ENCODE measurements around the gene SPAG16.
A peak's percentile ranks its signal among the peaks of the same experiment; 100 is the strongest.

The SPAG16 gene

DNA sequence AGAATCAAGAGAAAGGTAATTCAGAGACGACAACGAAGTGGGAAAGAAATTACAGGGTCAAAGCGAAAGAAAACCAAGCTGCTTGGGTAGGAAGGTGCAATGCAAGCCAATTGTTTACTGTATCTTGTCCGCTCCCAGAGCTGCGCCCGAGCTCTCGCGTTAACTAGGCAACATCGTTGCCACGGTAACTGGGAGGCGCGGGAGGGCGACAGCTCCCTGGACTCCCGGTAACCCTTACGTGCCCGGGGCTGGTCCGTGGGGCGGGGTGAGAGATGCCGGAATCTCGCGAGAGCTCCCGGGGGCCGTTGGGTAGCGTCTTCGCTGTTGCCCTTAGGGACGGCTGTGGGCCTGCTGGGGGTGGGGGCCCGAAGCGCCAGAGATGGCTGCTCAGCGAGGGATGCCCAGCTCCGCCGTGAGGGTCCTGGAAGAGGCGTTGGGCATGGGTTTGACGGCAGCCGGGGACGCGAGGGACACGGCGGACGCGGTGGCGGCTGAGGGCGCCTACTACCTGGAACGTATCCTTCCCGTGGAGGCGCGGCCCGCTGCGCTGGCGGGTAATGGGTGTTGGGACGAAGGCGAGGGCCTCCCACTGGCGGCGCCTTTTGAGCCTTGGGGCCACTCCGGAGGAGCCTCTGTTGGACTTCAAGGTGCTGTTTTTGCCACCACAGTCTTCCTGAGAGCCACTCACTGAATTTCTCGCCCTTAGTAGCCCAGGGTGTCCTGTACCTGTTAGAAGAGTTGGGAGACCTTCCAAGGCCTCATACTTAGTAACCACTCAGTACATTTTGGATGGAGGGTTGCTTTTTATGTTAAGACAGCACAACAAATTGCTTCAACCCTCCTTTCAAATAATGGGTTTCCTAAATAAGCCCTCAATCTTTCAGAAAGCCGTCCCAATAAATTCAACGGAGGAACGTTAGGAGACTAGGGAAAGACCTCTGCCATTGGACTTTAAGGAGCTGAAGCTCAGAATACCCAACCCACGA is at the start of gene SPAG16:
Gene SPAG16, plus strand, starts transcription at position 360 of the 986 bp plus-strand sequence.
- peak within 1 kb of the TSS; percentile 54 for H3K27ac ChIP-seq (ENCODE audit: low read depth, low read length)
- H3K4me3 ChIP-seq (ENCODE audit: low read depth in 1 of 5, low read length in 5 of 5) = peak within 1 kb of the TSS; percentile 86 to 98 (median 91)
- no peaks in the 10 kb centered on the region for H3K27me3 ChIP-seq (ENCODE audit: control insufficient read depth in 5 of 5, insufficient read depth in 4 of 5, low read length in 5 of 5)
- H3K4me1 ChIP-seq (ENCODE audit: control insufficient read depth in 5 of 5, insufficient read depth in 5 of 5, low read length in 5 of 5) = peaks cover 0 to 48% (median 36%) of the 10 kb centered on the region in 5 donors
- peak within 1 kb of the TSS; percentile 63 to 93 (median 84) for H3K9ac ChIP-seq (ENCODE audit: low read length in 5 of 5)
- no peaks in the 10 kb centered on the region for H3K9me3 ChIP-seq (ENCODE audit: control insufficient read depth in 5 of 5, low read length in 5 of 5)
- no peaks in the 10 kb centered on the region for H3K36me3 ChIP-seq (ENCODE audit: control insufficient read depth in 5 of 5, insufficient read depth in 5 of 5, low read length in 5 of 5)

DNA sequence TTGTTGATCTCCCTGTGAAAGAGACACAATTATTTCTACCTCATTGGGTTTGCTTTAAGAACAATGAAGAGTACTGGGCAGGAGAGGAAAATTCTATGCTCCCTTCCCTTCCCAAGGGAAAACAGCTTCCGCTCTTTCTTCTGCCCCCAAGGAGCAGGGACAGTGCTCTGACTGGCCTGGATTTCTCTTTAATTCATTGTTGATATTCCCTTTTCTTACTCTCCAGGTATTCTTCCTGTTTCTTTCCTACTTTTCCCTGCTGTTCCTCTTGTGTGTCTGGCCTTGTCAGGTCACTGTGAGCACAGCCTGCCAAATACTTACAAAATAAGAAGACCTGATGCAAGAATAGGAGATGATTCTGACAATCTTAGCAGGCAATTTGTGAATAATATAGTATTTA is 49.6 kb upstream of the SPAG16 start:
- Histone ChIP-seq H3K9ac (ENCODE audit: low read length in 5 of 5) (no peak overlapping the region), H3K4me3 (ENCODE audit: low read depth in 1 of 5, low read length in 5 of 5) (no peak overlapping the region)

DNA sequence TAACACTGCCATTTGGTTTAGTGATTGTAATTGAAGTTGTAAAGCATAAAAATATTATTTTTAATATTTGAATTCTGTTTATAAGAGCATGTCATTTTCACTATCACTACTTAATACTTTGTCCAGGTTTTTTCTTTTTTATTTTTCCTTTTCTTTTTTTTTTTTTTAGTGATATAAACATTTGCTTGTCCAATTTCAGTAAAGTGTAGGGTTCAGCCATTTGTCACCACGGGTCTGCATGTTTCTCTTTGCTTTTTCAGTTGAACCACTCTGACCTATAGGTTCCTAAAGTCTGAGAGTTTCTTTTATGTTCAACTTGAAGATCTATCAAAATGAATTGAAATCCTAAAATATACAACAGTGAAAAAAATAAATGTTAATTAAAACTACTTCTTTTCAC is 48.5 kb upstream of the SPAG16 start:
- H3K27ac ChIP-seq (ENCODE audit: low read depth, low read length) = no peak overlapping the region
- no peak overlapping the region for H3K4me3 ChIP-seq (ENCODE audit: low read depth in 1 of 5, low read length in 5 of 5)
- no peaks in the 10 kb centered on the region for H3K9me3 ChIP-seq (ENCODE audit: control insufficient read depth in 5 of 5, low read length in 5 of 5)
- no peaks in the 10 kb centered on the region for H3K27me3 ChIP-seq (ENCODE audit: control insufficient read depth in 5 of 5, insufficient read depth in 4 of 5, low read length in 5 of 5)
- peaks cover 0 to 13% (median 5%) of the 10 kb centered on the region in 5 donors for H3K4me1 ChIP-seq (ENCODE audit: control insufficient read depth in 5 of 5, insufficient read depth in 5 of 5, low read length in 5 of 5)
- no peak overlapping the region for H3K9ac ChIP-seq (ENCODE audit: low read length in 5 of 5)
- H3K36me3 ChIP-seq (ENCODE audit: control insufficient read depth in 5 of 5, insufficient read depth in 5 of 5, low read length in 5 of 5) = no peaks in the 10 kb centered on the region

More for the DNA sequence above, 49.6 kb upstream of the SPAG16 start:
- no peak overlapping the region for H3K27ac ChIP-seq (ENCODE audit: low read depth, low read length)
- no peaks in the 10 kb centered on the region for H3K36me3 ChIP-seq (ENCODE audit: control insufficient read depth in 5 of 5, insufficient read depth in 5 of 5, low read length in 5 of 5)
- no peaks in the 10 kb centered on the region for H3K9me3 ChIP-seq (ENCODE audit: control insufficient read depth in 5 of 5, low read length in 5 of 5)
- no peaks in the 10 kb centered on the region for H3K27me3 ChIP-seq (ENCODE audit: control insufficient read depth in 5 of 5, insufficient read depth in 4 of 5, low read length in 5 of 5)
- H3K4me1 ChIP-seq (ENCODE audit: control insufficient read depth in 5 of 5, insufficient read depth in 5 of 5, low read length in 5 of 5) = peaks cover 0 to 13% (median 5%) of the 10 kb centered on the region in 5 donors

DNA sequence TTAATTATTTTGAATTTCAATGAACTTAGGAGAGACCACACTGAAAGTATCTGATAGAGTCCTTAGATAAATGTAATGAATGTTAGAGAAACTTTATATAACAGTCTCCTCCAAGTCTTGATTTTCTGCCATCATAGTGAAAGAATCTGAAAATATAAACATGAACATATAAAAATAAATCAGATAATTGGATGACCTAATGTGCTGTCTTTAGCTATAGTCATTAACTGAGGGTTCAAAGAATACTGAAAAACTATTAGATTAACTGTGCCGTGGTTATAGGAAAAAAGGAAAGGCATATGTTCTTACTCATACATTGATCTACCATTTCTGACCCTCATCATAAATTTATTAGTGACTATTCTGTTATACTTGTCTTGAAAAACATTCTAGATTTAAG is 47.0 kb upstream of the SPAG16 start:
- Histone ChIP-seq H3K9me3 (ENCODE audit: control insufficient read depth in 5 of 5, low read length in 5 of 5) (no peaks in the 10 kb centered on the region), H3K9ac (ENCODE audit: low read length in 5 of 5) (no peak overlapping the region), H3K4me3 (ENCODE audit: low read depth in 1 of 5, low read length in 5 of 5) (no peak overlapping the region), H3K27ac (ENCODE audit: low read depth, low read length) (no peak overlapping the region), H3K4me1 (ENCODE audit: control insufficient read depth in 5 of 5, insufficient read depth in 5 of 5, low read length in 5 of 5) (peaks cover 0 to 13% (median 5%) of the 10 kb centered on the region in 5 donors), H3K27me3 (ENCODE audit: control insufficient read depth in 5 of 5, insufficient read depth in 4 of 5, low read length in 5 of 5) (no peaks in the 10 kb centered on the region), H3K36me3 (ENCODE audit: control insufficient read depth in 5 of 5, insufficient read depth in 5 of 5, low read length in 5 of 5) (no peaks in the 10 kb centered on the region)

- Histone ChIP-seq H3K27me3 (ENCODE audit: control insufficient read depth in 5 of 5, insufficient read depth in 4 of 5, low read length in 5 of 5) (no peaks in the 10 kb centered on the region), H3K36me3 (ENCODE audit: control insufficient read depth in 5 of 5, insufficient read depth in 5 of 5, low read length in 5 of 5) (no peaks in the 10 kb centered on the region), H3K4me1 (ENCODE audit: control insufficient read depth in 5 of 5, insufficient read depth in 5 of 5, low read length in 5 of 5) (peaks cover 0 to 12% (median 5%) of the 10 kb centered on the region in 5 donors), H3K9ac (ENCODE audit: low read length in 5 of 5) (no peak overlapping the region), H3K4me3 (ENCODE audit: low read depth in 1 of 5, low read length in 5 of 5) (no peak overlapping the region), H3K9me3 (ENCODE audit: control insufficient read depth in 5 of 5, low read length in 5 of 5) (no peaks in the 10 kb centered on the region), H3K27ac (ENCODE audit: low read depth, low read length) (no peak overlapping the region)
Measured at GRCh38 chr2:213237787-213238186, 46.5 kb upstream of the SPAG16 start.

DNA sequence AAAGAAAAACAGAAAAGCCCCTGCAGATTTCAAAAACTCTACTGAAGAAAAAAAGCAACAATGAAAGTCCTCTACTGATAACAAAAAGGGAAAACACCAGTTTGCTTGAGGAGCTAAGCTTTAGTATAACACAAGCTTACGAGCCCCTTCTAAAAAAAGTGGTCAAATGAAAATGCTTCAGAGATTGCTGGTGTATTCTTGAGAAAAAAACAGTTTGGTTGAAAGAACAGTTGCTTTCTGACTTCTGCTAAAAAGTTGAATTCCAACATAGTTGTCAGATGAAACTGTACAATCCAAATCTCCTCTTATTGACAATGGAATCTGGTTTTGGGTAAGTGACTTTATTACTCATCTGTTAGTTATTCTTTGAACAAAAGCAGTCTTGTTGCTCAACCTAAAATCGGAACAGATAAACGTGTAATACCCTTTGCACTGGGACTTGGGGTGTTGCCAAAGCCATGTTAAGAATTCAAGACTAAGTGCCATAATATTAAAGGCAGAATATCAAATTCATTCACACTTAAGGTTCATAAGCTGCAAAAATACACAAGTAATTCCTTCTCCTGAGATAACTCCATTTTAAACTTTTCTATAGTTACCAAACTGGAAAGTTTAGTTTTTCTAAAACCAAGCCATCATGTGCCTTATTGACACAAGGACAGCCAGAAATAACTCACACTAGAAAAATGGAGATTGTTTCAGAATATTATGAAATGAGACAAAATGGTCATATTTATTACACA is 45.3 kb upstream of the SPAG16 start:
- no peaks in the 10 kb centered on the region for H3K36me3 ChIP-seq (ENCODE audit: control insufficient read depth in 5 of 5, insufficient read depth in 5 of 5, low read length in 5 of 5)
- peaks cover 0 to 7% (median 5%) of the 10 kb centered on the region in 5 donors for H3K4me1 ChIP-seq (ENCODE audit: control insufficient read depth in 5 of 5, insufficient read depth in 5 of 5, low read length in 5 of 5)
- no peak overlapping the region for H3K9ac ChIP-seq (ENCODE audit: low read length in 5 of 5)
- H3K27ac ChIP-seq (ENCODE audit: low read depth, low read length) = no peak overlapping the region
- no peak overlapping the region for H3K4me3 ChIP-seq (ENCODE audit: low read depth in 1 of 5, low read length in 5 of 5)
- no peaks in the 10 kb centered on the region for H3K9me3 ChIP-seq (ENCODE audit: control insufficient read depth in 5 of 5, low read length in 5 of 5)
- no peaks in the 10 kb centered on the region for H3K27me3 ChIP-seq (ENCODE audit: control insufficient read depth in 5 of 5, insufficient read depth in 4 of 5, low read length in 5 of 5)

DNA sequence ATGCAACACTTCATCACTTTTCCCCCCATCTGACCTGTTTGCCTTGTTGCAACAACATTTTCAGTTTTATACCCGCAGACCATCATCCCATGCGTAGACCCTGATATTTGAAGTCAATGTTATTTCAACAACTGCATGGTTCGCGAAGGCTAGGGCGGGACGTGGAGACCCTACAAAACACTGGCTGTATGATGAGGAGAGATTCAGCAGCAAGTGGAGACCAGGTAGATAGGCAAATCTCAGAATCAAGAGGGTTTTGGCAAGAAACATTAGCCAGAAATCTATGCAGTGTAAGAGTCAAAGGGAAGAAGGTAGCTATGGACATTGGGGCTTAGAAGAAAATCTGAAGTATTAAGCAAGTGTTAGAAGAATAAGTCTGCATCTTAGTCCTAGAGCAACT is 42.4 kb upstream of the SPAG16 start:
- Histone ChIP-seq H3K27ac (ENCODE audit: low read depth, low read length) (no peak overlapping the region), H3K9ac (ENCODE audit: low read length in 5 of 5) (no peak overlapping the region), H3K4me3 (ENCODE audit: low read depth in 1 of 5, low read length in 5 of 5) (no peak overlapping the region), H3K4me1 (ENCODE audit: control insufficient read depth in 5 of 5, insufficient read depth in 5 of 5, low read length in 5 of 5) (peaks cover 0 to 7% (median 0%) of the 10 kb centered on the region in 5 donors), H3K9me3 (ENCODE audit: control insufficient read depth in 5 of 5, low read length in 5 of 5) (no peaks in the 10 kb centered on the region), H3K27me3 (ENCODE audit: control insufficient read depth in 5 of 5, insufficient read depth in 4 of 5, low read length in 5 of 5) (no peaks in the 10 kb centered on the region), H3K36me3 (ENCODE audit: control insufficient read depth in 5 of 5, insufficient read depth in 5 of 5, low read length in 5 of 5) (no peaks in the 10 kb centered on the region)

DNA sequence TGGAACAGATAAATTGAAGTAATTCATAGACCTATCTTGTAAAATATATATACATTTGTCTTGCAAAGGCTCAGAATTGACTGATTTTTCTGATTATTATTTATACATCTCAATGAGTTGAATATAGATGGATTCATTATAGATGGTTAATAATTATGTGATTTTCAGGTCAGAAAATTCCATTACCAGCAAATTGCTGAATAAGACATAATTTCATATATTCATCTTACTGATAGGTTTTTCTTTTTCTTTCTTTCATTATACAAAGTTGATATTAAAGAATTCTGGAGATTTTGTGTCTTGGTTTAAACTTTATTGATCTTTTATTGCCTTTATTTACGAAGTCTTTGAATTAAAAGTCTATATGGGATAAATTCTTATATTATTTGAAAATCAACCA is 41.6 kb upstream of the SPAG16 start:
- no peak overlapping the region for H3K4me3 ChIP-seq (ENCODE audit: low read depth in 1 of 5, low read length in 5 of 5)
- H3K4me1 ChIP-seq (ENCODE audit: control insufficient read depth in 5 of 5, insufficient read depth in 5 of 5, low read length in 5 of 5) = peaks cover 0 to 9% (median 3%) of the 10 kb centered on the region in 5 donors
- H3K27me3 ChIP-seq (ENCODE audit: control insufficient read depth in 5 of 5, insufficient read depth in 4 of 5, low read length in 5 of 5) = no peaks in the 10 kb centered on the region

GRCh38 chr2:213243189-213244044 is 40.8 kb upstream of the SPAG16 start:
- Histone ChIP-seq H3K27me3 (ENCODE audit: control insufficient read depth in 5 of 5, insufficient read depth in 4 of 5, low read length in 5 of 5) (no peaks in the 10 kb centered on the region), H3K4me3 (ENCODE audit: low read depth in 1 of 5, low read length in 5 of 5) (no peak overlapping the region), H3K9ac (ENCODE audit: low read length in 5 of 5) (no peak overlapping the region), H3K36me3 (ENCODE audit: control insufficient read depth in 5 of 5, insufficient read depth in 5 of 5, low read length in 5 of 5) (no peaks in the 10 kb centered on the region), H3K9me3 (ENCODE audit: control insufficient read depth in 5 of 5, low read length in 5 of 5) (no peaks in the 10 kb centered on the region), H3K4me1 (ENCODE audit: control insufficient read depth in 5 of 5, insufficient read depth in 5 of 5, low read length in 5 of 5) (peaks cover 0 to 11% (median 4%) of the 10 kb centered on the region in 5 donors), H3K27ac (ENCODE audit: low read depth, low read length) (no peak overlapping the region)

More for the DNA sequence above, 41.6 kb upstream of the SPAG16 start:
- H3K9me3 ChIP-seq (ENCODE audit: control insufficient read depth in 5 of 5, low read length in 5 of 5) = no peaks in the 10 kb centered on the region
- no peaks in the 10 kb centered on the region for H3K36me3 ChIP-seq (ENCODE audit: control insufficient read depth in 5 of 5, insufficient read depth in 5 of 5, low read length in 5 of 5)
- no peak overlapping the region for H3K9ac ChIP-seq (ENCODE audit: low read length in 5 of 5)
- H3K27ac ChIP-seq (ENCODE audit: low read depth, low read length) = no peak overlapping the region
